Posterior vena cava (tissue), 2 donors: Measurements from ENCODE around the gene GSG1L. TPM values are rescaled to one million over a fixed set of nuclear protein-coding genes. Genes with fewer than 3 reads are reported as not detected.

Experiments
- DNase-seq: peaks from one replicate; pipeline ENCODE4 v3.0.0-alpha.2; 2020; ENCODE audit warnings: low spot score
- intact Hi-C, 2 donors: fragments of 100-400 bp; cut with DNase I; formaldehyde crosslinking; loops; one replicate each; pipeline versions ENCODE4 v1.14.1 to v1.14.2; 2022 to 2023
- total RNA-seq, 2 donors: library from RNA; stranded (reverse); fragmentation: NEBNext Ultra II Directional; extraction: Animal tissue kit (Norgen Biotek cat#: 25700); gene quantifications; one replicate each; pipeline ENCODE4 v1.2.1, GENCODE V29; 2021
- donor health status: DM: yes; HTN: yes; CAD: no.
- donor health status: DM: yes; HTN: yes; CAD: no.

GSG1L gene
- total RNA-seq, 2 donors from 2014 or later: not detected

- peak; percentile 68 for DNase-seq
- intact Hi-C loops: no loop called here
These were observed 29.8 kb upstream of the GSG1L start for GRCh38 chr16:28093385-28093725.

- intact Hi-C loops: no loop called here
- DNase-seq: peak; percentile 47
These were observed 29.3 kb upstream of the GSG1L start for GRCh38 chr16:28092721-28093384.

- intact Hi-C loops: no loop called here
- DNase-seq: peak; percentile 63
These were observed 28.1 kb upstream of the GSG1L start for GRCh38 chr16:28091656-28092055.

- DNase-seq: peak; percentile 57
- intact Hi-C loops: no loop called here
These were observed 27.3 kb upstream of the GSG1L start for GRCh38 chr16:28090646-28091377.

- intact Hi-C loops: no loop called here
- peak; percentile 30 for DNase-seq
These were observed 26.5 kb upstream of the GSG1L start for GRCh38 chr16:28089992-28090365.

- no peak for DNase-seq
- intact Hi-C loops: no loop called here
These were observed 25.9 kb upstream of the GSG1L start for GRCh38 chr16:28089205-28089991.

- intact Hi-C loops: no loop called here
- no peak for DNase-seq
These were observed 24.3 kb upstream of the GSG1L start for GRCh38 chr16:28087675-28088300.

- intact Hi-C loops: no loop called here
- DNase-seq: no peak
These were observed 23.7 kb upstream of the GSG1L start for GRCh38 chr16:28087140-28087660.

- intact Hi-C loops: no loop called here
- no peak for DNase-seq
These were observed 22.9 kb upstream of the GSG1L start for GRCh38 chr16:28086186-28087139.

- DNase-seq: no peak
- intact Hi-C loops: no loop called here
These were observed 22.1 kb upstream of the GSG1L start for GRCh38 chr16:28085389-28086171.

GRCh38 chr16:28084209-28084608 is 20.7 kb upstream of the GSG1L start:
- DNase-seq: no peak

GRCh38 chr16:28082624-28083023 is 19.1 kb upstream of the GSG1L start:
- DNase-seq: no peak
- intact Hi-C loops: no loop called here

More at GRCh38 chr16:28084209-28084608, 20.7 kb upstream of the GSG1L start:
- intact Hi-C loops: no loop called here

GRCh38 chr16:28081391-28081968 is 18.0 kb upstream of the GSG1L start:
- no peak for DNase-seq
- intact Hi-C loops: no loop called here

GRCh38 chr16:28078261-28078660 is 14.7 kb upstream of the GSG1L start:
- intact Hi-C loops: loop anchor here in 1 of 2 donors (10.0 kb wide), 1 partner anchor 293 kb away; no protein-coding TSS in a partner anchor
- DNase-seq: no peak

- intact Hi-C loops: loop anchor here in 1 of 2 donors (10.0 kb wide), 1 partner anchor 289 kb away; no protein-coding TSS in a partner anchor
These were observed 10.3 kb upstream of the GSG1L start for GRCh38 chr16:28073836-28074235.

GRCh38 chr16:28072087-28072486 is 8.6 kb upstream of the GSG1L start:
- intact Hi-C loops: loop anchor here in 1 of 2 donors (10.0 kb wide), 1 partner anchor 287 kb away; no protein-coding TSS in a partner anchor

More at GRCh38 chr16:28073836-28074235, 10.3 kb upstream of the GSG1L start:
- DNase-seq: no peak

More at GRCh38 chr16:28072087-28072486, 8.6 kb upstream of the GSG1L start:
- no peak for DNase-seq
